ENCODE data around the gene BTBD7.

BTBD7 gene

GRCh38 chr14:93302688-93303581 is 29.9 kb downstream of the BTBD7 start:
- DNase-seq = no peak

- DNase-seq = no peak
Measured at GRCh38 chr14:93301821-93302447, 30.9 kb downstream of the BTBD7 start.

GRCh38 chr14:93299866-93300265 is 33.0 kb downstream of the BTBD7 start:
- DNase-seq = no peak

GRCh38 chr14:93299416-93299815 is 33.4 kb downstream of the BTBD7 start:
- DNase-seq = no peak

- DNase-seq = no peak
Measured at GRCh38 chr14:93295541-93296220, 37.2 kb downstream of the BTBD7 start.

GRCh38 chr14:93286212-93286890 is 46.5 kb downstream of the BTBD7 start:
- DNase-seq = no peak

- no peak for DNase-seq
Measured at GRCh38 chr14:93285044-93285443, 47.8 kb downstream of the BTBD7 start.

GRCh38 chr14:93281937-93282336 is 50.9 kb downstream of the BTBD7 start:
- no peak for DNase-seq

GRCh38 chr14:93280743-93281142 is 52.1 kb downstream of the BTBD7 start:
- DNase-seq = no peak

- no peak for DNase-seq
Measured at GRCh38 chr14:93276031-93276716, 56.7 kb downstream of the BTBD7 start.

GRCh38 chr14:93274055-93274806 is 58.6 kb downstream of the BTBD7 start:
- no peak for DNase-seq

- DNase-seq = no peak
Measured at GRCh38 chr14:93271111-93271510, 61.7 kb downstream of the BTBD7 start.

GRCh38 chr14:93269341-93270068 is 63.3 kb downstream of the BTBD7 start:
- no peak for DNase-seq

- DNase-seq = no peak
Measured at GRCh38 chr14:93268406-93268805, 64.4 kb downstream of the BTBD7 start.

GRCh38 chr14:93267149-93267711 is 65.6 kb downstream of the BTBD7 start:
- no peak for DNase-seq

- no peak for DNase-seq
Measured at GRCh38 chr14:93266127-93266526, 66.7 kb downstream of the BTBD7 start.

- DNase-seq = no peak
Measured at GRCh38 chr14:93263416-93263815, 69.4 kb downstream of the BTBD7 start.

- DNase-seq = no peak
Measured at GRCh38 chr14:93262446-93262845, 70.4 kb downstream of the BTBD7 start.

GRCh38 chr14:93249128-93249831 is 83.6 kb downstream of the BTBD7 start:
- DNase-seq = no peak

GRCh38 chr14:93246534-93246933 is 86.3 kb downstream of the BTBD7 start:
- no peak for DNase-seq

Measured in CD4-positive, alpha-beta T cell treated with Interleukin-17A for 4 hours (primary cell).